HG03439 (cell line): ENCODE results near the gene PSMB8.
"Not testable (repeated sequence)": the region's sequence is repeated elsewhere in the genome, so short reads cannot be mapped to it uniquely, and the experiment has no call there.

ENCODE experiments used
- ATAC-seq: cut with Tn5 transposase; IDR thresholded peaks from one replicate; pipeline ENCODE4 v1.9.1; 2021; ENCODE audit warnings: mild to moderate bottlenecking, moderate library complexity; ENCODE audit not compliant: unreplicated experiment

Gene PSMB8

DNA sequence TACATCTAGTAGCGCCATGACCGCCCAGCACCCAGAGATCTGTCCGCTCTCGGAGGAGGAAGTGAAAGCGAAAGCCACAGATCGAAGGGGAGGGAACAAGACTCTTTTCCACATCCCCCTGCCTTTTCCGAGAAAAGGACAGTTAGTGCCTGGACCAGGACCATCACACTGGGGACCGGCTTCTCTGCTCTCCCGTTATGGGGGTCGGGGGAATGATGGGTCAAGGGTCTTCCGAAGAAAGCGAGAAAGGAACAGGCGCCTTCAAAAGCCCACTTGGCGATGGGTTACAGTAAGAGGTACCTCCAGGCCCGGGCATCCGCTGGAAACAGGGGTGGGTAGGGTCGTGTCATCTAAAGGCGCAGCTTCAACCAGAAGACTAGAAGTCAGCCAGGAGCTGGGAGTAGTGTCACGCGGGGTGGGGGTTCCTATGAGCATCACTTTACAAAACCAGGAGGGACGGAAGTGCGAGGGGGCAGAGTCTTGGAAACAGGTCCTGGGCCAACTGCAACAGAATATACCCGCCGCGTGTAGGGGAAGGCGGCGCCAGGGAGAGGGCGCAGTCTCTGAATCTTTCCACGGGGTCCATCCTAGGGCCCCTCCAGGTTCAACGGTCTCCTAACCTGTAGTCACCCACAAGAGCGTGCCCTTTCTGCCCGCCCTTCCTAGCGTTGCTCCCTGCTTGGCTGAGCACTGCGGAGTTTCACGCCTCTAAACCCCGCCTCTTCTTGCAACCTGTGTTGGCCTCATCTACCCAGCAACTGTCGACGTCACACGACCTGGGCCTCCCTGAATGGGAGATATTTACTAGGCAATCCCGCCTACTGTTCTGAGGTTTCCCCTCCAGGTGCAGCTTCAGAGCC lies at the start of gene PSMB8:
Gene PSMB8, minus strand, starts transcription at position 69 of the 860 bp plus-strand sequence. Its CDS starts 51 bp downstream, at position 18.
- peak; percentile 70 for ATAC-seq

DNA sequence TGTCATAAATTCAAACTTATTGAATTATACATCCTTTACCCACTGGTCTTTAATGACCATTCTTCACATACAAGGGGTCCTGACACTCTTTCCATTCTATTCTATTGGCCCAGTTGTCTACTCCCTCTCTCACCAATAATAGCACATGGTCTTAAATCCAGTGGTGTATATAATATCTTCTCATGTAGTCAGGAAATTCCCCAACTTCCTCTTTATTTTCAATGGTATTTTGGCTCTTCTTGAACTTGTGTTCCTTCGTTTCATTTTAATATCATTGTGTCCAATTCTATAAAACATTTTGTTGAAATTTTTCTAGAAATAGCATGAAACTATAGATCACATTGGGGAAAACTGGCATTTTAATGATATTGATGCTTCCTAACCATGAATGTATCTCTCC lies 47.0 kb upstream of the PSMB8 start:
- ATAC-seq, result no peak

DNA sequence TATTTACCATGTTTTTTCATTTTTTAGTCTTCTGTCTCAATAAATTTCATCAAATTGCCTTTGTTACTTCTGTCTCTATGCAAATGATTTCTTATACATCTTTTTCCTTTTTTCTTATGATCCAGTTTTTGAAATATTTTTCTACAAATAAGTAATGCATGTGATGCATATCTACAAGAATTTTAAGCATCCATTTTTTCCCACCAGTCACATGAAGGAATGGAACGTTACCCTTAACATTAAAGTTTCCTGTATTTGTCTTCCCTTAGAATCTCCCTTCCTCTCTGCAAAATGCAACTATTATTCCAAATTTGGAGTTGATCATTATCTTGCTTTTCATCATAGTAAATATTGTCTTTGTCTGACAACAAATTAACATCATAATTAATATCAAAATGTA lies 45.7 kb upstream of the PSMB8 start:
- no peak for ATAC-seq

DNA sequence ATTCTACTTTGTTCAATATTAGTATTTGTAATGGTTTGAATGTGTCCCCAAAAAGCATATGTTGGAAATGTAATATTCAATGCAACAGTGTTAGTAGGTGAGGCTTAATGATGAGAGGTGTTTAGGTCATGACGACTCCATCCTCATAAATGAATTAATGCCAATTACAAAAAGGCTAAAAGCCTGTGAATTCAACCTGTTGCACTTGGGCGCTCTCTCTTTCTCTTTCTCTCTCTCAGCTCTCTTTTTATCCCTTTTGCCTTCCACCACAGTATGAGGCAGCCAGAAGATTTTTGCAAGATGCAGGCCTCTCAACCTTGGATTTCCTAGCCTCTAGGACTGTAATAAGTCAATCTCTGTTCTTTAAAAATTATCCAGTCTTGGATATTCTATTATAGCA lies 44.7 kb upstream of the PSMB8 start:
- ATAC-seq, result no peak

DNA sequence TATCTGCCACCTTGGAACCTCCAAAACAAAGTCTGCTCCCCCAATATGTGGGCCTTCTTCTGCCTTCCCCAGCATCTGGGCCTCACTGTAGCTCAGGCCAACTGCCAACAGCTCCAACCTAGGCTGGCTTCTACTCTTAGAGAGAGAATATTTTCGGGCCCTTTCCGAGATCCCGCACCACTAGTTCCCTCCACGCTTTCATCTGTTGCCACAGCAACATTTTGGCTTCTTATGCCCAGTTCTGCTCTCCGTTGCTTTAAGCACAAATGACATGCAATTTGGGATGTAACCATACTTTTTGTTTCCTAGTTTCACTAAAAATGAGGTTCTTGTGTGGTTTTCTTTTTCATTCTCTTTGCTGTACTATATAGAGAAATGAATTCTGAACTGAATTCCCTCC lies 43.8 kb upstream of the PSMB8 start:
- ATAC-seq, result no peak

DNA sequence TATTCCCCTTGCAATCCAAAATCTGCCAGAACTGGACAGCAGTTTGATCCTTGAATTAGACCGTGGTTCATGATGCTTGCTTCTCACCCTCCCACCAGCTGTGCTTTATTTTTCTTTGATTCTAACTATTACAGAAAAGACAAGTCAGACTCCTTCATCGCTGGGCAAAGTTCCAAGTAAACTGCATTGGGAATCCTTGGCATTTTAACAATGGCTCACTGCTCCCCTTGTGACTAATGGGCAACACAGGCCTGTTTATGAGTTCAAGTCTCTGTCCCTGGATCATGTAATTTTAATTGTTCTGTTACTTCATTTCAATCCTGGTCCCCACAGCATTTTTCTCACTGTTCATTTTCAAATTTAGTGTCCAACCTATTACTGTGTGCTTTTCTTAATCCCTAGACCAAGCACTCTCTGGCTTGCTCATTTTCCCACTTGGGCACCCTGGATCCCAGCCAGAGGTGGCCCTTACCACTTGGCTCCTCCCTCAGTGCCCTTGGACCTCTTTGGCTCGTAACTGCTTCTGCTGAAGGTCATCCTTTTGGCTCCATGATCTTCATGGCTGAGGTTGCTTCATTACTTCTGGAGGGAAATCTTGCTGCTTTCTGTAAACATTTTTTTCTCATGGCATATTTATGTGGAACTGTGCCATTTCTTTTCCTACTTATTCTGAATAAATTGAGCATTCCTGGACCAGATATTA lies 43.0 kb upstream of the PSMB8 start:
- no peak for ATAC-seq

DNA sequence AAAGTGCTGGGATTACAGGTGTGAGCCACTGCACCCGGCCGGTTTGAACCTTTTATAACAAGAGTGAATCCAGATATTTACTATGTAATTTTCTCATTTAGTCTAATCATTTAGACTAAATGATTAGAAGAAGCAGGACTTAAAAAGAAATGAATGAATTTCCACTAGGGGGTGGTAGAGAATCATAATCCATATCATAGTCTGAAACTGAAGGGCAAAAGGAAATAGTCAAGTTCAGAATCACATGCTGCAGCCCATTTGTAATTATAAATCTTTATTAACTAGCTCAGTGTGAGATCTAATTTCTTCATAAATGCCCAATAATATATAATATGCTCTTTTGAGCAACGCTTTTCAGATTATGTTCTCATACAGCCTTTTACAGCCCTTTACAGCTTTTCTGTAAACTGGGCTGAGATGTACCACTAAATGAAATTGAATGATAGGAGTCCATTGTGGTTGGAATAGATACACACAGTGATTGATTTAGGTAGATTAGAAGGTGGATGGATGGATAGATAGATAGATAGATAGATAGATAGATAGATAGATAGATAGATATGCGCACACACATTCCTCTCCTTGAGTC lies 41.9 kb upstream of the PSMB8 start:
- ATAC-seq, result no peak

DNA sequence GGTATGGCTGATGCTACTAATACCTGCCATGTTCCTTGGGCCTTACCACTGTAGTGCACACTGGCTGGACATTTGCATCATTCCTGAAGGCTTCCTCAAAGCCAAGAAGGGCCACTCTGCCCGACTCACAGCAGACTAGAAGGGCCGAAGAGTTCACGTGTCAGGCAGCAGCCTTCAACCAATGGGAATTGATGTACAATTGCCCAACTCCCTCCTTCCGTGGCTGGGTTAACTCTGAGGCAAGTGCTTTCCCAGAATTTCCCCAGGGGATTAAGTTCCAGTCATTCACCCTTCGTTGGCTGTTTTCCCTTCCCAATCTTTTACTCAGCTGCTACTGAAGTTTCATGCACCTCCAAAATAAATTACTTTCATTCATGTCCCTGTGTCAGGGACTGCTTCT lies 39.9 kb upstream of the PSMB8 start:
- ATAC-seq, result no peak

DNA sequence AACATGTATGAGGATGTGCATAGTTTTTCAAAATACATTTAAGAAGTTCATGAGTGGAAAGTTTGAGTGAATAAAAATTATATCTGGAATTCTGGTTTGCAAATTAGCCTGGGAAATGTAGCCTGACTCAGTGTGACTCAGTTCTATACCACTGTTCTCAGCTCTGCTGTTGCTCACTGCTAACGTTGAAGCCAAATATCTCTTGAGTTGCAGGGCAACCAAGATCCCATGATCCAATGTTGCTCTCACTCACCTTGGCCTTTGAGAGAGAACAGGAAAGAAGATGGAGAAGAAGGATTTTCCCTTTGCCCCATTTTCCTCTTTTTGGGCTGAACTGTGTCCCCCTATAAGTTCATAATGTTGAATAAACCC lies 39.0 kb upstream of the PSMB8 start:
- ATAC-seq, result no peak

DNA sequence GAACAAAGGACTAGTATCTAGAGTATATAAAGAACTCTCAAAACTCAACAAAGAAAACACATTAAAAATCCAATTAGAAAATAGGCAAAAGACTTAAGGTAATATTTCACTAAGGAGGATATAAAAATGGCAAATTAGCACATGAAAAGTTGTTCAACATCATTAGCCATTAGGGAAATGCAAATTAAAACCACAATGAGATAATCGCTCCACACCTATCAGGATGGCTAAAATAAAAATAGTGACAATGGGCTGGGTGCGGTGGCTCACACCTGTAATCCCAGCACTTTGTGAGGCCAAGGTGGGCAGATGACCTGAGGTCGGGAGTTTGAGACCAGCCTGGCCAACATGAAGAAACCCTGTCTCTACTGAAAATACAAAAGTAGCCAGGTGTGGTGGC lies 37.1 kb upstream of the PSMB8 start:
- not testable (repeated sequence) for ATAC-seq

DNA sequence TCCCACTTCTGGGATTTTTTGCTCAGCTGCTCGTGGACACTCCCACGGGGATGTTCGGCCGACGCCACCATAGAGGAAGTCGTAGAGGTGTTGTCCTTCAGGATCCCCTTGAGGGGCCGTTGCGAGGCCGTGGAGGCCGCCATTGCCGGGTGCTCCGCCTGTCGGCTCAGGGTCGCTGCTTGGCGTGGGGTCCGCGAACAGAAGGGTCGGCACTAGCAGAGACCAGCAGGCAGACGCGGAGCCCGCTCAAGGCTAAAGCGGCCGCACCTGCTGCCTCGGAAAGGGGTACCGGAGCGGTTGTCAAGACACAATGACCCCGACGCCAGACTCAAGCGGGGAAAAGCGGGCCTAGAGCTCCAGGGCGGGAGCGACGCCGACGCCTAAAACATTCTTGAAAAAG lies 35.8 kb upstream of the PSMB8 start:
- ATAC-seq, result no peak

DNA sequence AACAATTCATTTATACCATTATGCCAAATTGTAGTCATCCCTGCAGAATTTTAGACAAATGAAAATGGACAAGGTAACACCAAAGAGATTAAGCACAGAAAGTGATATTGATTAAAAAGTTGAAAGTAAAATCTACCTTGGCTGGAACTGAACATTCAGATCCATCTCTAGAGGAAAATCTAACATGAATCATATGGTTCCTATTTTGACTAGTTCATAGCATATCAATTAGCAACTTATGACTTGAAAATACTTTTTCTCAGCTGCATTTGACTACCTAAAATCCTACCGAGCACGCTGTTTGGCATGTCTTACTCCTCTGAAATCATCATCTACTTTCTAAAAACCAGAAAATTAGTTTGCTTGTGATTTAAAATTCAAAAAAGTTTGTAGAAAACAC lies 32.8 kb upstream of the PSMB8 start:
- ATAC-seq, result no peak

DNA sequence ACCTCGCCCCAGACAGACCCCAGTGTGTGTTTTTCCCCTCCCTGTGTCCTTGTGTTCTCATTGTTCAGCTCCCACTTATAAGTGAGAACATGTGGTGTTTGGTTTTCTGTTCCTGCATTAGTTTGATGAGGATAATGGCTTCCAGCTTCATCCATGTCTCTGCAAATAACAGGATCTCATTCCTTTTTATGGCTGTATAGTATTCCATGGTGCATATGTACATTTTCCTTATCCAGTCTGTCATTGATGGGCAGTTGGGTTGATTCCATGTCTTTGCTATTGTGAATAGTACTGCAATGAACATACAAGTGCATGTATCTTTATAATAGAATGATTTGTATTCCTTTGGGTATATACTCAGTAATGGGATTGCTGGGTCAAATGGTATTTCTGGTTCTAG lies 30.1 kb upstream of the PSMB8 start:
- ATAC-seq, result not testable (repeated sequence)

DNA sequence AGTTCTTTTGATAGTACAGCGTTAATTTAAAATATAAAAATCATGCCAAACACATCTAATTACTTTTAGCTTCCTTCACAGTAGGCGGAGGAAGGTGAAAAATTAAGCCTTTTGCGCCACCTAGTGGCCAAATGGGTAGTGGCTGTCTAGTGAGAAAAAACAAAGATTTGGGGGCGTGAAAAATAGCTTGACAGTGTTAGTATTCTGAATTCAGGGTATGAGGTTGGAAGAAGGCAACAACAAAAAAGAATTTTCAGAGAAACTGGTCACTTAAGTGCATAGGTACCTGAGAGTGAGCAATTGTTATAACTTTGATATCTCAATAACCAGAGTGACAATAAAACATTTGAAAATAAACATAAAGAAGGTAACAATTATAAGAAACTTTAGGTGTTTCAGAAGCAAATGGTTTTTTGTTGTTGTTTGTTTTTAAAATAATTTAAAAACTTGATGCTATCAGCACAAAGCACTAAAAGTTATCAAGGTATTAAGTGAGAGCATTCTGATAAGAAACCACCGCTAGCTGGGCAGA lies 24.5 kb upstream of the PSMB8 start:
- ATAC-seq, result no peak

DNA sequence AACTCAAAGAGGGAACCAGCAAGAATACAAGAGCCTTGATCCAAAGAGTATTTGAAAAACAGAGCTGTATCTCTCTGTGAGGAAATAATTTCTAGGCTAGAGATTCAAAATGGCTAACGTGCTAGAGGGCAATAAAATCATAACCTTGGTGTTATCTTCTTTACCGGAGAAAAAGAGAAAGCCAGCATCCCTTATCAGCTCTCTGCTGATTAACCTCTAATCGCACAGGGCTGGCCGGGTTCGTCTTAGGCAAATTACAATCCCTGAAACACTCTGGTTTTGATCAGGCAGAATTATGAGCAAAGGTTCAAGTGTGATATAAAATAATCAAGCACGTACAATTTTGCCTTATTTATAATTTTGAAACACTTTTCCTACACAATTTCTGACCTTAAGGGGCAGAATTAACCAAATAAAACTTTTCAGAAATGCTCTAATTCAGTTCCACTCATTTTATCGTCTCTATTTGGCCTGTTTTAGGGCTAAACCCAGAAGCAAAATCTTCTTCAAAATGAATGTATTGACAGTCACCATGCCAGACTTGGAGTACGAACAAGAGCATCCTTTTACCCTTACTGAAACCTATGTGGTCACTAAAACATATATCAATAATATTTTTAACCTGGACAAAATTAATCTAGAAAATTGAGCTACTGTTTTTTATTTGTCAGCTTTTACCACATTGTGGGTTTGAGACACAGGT lies 23.9 kb upstream of the PSMB8 start:
- ATAC-seq, result no peak

DNA sequence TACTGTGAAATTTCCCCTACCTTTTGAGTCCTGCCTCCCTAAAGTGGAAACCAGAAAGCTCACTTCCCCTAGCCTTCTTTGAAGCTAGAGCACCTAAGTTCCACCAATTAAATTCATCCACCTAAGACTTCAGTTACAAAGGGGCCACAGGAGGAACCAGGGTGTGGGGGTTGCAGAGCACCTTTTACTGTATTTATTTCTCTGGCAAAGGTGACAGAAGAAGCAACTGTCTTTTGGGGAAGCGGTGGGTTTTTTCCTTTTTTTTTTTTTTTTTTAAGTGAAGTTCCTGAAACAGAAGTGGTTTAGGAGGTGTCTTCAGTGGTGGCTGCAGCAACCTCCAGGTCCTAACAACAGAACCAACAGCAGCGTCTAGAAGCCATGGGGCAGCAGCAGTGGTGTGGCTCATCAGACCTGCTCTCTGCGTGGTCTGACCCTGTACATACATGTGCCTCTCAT lies 23.2 kb upstream of the PSMB8 start:
- ATAC-seq, result no peak

DNA sequence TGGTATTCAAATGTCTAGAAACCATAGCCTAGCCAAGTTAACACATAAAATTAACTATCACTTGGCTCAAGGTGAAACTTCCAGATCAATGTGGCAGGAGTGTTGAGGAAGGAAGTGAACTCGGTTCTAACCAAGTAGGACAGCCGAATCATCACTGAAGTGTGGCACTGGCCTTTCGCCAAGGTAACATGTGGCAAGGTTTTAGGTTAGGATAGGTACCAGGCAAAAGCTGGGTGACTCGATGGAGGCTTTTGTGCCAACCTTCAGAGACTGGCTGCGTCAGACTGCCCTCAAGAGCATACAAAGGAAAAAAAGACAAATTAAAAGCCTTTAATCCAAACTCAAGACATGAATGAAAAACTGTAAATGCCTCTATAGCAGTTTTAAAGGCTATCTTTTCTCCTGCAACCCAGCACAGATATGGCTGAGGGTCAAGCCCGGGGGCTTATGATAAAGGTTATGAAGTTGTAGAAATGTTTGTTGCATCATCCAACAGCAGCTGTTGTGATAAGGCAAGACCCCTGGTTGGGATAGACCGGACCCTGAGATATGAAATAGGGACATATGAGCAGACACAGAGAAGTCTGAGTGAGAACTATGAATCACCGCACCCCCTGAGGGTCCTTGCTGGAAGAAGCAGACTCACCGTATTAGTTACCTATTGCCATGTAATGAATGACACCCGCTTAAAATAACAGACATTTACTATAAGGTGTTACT lies 22.0 kb upstream of the PSMB8 start:
- no peak for ATAC-seq

DNA sequence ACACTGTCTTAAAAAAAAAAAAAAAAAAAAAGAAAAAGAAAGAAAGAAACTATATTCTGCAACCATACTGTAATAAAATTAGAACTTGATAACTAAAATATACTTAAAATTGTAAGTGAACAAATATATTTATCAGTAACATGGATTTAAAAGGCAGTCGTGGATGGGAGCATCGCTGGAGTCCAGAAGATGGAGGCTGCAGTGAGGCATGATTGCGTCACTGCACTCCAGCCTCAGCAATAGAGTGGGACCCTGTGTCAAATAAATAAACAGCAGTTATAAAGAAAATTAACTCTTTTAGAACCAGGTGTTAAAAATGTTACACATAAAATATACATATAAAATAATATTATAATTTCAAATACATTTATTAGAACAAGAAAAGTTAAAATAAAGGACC lies 18.9 kb upstream of the PSMB8 start:
- no peak for ATAC-seq

DNA sequence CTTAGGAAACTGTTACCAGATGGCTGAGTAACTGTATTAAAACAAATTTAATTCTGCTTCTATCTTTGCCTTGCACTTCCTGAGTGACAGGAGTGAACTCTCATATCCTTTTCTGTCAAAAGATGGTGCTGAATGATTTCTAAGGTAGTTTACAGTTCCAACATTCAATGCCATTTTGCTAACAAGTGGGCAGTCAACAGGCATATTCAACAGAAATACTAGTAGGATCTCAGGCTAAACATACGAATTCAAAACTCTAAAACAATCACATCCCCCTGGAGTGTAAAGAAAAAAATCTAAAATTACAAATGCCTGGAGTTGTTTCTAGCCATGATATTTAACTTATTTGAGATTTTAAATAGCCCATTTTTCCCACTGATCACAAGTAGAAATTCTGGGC lies 16.8 kb upstream of the PSMB8 start:
- ATAC-seq, result no peak

DNA sequence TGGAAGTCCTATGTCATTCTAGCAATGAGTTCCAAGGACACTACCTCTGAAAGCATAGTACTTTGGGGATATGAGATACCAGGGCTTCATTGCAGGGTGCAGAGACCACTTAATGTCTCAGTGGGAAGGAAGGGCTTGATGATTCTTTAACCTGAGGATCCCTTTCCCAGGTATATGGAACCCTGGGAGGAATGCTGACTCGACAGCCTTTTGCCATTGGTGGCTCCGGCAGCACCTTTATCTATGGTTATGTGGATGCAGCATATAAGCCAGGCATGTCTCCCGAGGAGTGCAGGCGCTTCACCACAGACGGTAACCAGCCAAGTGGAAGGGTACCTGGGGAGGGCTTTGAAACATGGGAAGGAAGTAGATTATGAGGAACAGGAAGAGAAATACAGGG lies 14.3 kb upstream of the PSMB8 start:
- no peak for ATAC-seq
